Tibial nerve (tissue), 4 donors: Measurements from ENCODE around the gene RAB9B. TPM values are rescaled to one million over a fixed set of nuclear protein-coding genes. Genes with fewer than 3 reads are reported as not detected.

Experiments used
- DNase-seq, 2 donors: peaks; one replicate each; pipeline ENCODE4 v3.0.0-alpha.2; 2019; ENCODE audit warnings: low spot score in 2 of 2
- H3K27ac ChIP-seq, 4 donors: fragments of 200-600 bp; sonication (generic) in 3 of 4; one replicate each; pipeline ENCODE4 v1.5.1; 2017 to 2019; ENCODE audit warnings: mild to moderate bottlenecking in 1 of 4
- H3K27me3 ChIP-seq, 2 donors: fragments of 200-600 bp; sonication (generic) in 1 of 2; one replicate each; pipeline versions ENCODE4 v1.5.1 to v1.6.0; 2017 to 2019
- H3K36me3 ChIP-seq, 3 donors: fragments of 200-600 bp; sonication (generic); one replicate each; pipeline ENCODE4 v1.5.1; 2018 to 2019
- H3K4me1 ChIP-seq, 4 donors: fragments of 200-600 bp; sonication (generic) in 3 of 4; one replicate each; pipeline ENCODE4 v1.5.1; 2017 to 2019
- H3K4me3 ChIP-seq, 4 donors: fragments of 200-600 bp; sonication (generic) in 3 of 4; one replicate each; pipeline ENCODE4 v1.5.1; 2017 to 2019; ENCODE audit warnings: mild to moderate bottlenecking in 1 of 4, moderate library complexity in 1 of 4
- H3K9me3 ChIP-seq, 4 donors: fragments of 200-600 bp; sonication (generic) in 3 of 4; one replicate each; pipeline ENCODE4 v1.5.1; 2017 to 2019
- EP300 ChIP-seq, 2 donors: sonication (generic); formaldehyde crosslinking; IDR thresholded peaks; one replicate each; pipeline ENCODE4 v1.6.1; 2017; ENCODE audit warnings: antibody characterized with exemption in 2 of 2, mild to moderate bottlenecking in 1 of 2
- POLR2A ChIP-seq, 2 donors: fragments of 450-650 bp; IDR thresholded peaks; one replicate each; pipeline ENCODE4 v1.6.1; 2017; ENCODE audit warnings: antibody characterized with exemption in 2 of 2, mild to moderate bottlenecking in 2 of 2, moderate library complexity in 2 of 2
- WGBS, 2 donors: methylation state at CpG; one replicate each; pipeline ENCODE4 v1.1.5; 2018; 5-methylcytosine and 5-hydroxymethylcytosine counted together
- total RNA-seq, 4 donors: library from RNA; depleted of rRNA; stranded (reverse); fragments of >200 nt; gene quantifications; one replicate each; pipeline ENCODE4 v1.1.0, GENCODE V29; 2016
- TF ChIP-seq, protein P1 (sequence below), 5 experiments: fragments of 200-600 bp in 3 of 5; fragments of 450-650 bp in 2 of 5; sonication (generic) in 3 of 5; IDR thresholded peaks; one replicate each; pipeline ENCODE4 v1.5.1; 2016 to 2019; ENCODE audit warnings: antibody characterized with exemption in 5 of 5, mild to moderate bottlenecking in 3 of 5, moderate library complexity in 2 of 5

RAB9B gene
- total RNA-seq, 4 donors from 2014 or later, result 2.3 to 4.8 (median 3.0) TPM

DNA sequence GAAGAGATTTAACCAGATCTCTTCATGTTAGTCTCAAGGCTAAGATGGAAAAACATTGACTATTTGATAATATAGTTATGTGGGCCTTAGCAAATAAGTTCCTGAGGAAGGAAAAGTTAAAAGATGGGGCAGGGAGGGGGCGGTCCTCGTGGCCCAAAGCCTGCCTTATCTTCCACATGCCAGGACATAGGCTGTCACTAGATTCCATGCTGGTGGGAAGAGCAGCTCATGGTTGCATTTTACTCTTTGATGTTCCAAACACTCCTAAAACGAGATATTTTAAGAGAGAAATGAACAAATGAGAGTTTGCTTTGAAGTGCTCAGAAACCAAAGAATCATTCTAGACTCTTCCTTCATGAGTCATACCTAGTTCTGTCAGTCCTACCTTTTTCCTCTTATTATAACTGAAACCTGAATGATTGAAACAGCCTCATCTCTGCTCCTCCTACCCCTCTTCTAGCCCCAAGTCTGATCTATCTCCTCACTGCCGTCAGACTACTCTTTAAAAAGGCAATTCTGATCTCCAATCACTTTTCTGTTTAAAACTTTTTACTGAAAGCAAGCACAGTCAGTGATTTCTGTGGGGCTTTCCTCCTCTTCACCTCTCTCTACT is 25.1 kb downstream of the RAB9B start:
- no peak for DNase-seq
- WGBS, 2 donors, result 61 to 82% methylated on average over 4 of the region's 4 CpGs
- Histone ChIP-seq H3K4me1 (no peaks in the 10 kb centered on the region), H3K27ac (no peak overlapping the region), H3K27me3 (peaks cover 0 to 26% of the 10 kb centered on the region in 2 donors), H3K4me3 (no peak overlapping the region), H3K36me3 (no peaks in the 10 kb centered on the region), H3K9me3 (no peaks in the 10 kb centered on the region)
- TF ChIP-seq EP300 (IDR thresholded peaks at IDR 0.05), result no peak
- TF ChIP-seq POLR2A (IDR thresholded peaks at IDR 0.05), result no peak
- TF ChIP-seq, protein P1, sequence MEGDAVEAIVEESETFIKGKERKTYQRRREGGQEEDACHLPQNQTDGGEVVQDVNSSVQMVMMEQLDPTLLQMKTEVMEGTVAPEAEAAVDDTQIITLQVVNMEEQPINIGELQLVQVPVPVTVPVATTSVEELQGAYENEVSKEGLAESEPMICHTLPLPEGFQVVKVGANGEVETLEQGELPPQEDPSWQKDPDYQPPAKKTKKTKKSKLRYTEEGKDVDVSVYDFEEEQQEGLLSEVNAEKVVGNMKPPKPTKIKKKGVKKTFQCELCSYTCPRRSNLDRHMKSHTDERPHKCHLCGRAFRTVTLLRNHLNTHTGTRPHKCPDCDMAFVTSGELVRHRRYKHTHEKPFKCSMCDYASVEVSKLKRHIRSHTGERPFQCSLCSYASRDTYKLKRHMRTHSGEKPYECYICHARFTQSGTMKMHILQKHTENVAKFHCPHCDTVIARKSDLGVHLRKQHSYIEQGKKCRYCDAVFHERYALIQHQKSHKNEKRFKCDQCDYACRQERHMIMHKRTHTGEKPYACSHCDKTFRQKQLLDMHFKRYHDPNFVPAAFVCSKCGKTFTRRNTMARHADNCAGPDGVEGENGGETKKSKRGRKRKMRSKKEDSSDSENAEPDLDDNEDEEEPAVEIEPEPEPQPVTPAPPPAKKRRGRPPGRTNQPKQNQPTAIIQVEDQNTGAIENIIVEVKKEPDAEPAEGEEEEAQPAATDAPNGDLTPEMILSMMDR (IDR thresholded peaks at IDR 0.05), result no peak

DNA sequence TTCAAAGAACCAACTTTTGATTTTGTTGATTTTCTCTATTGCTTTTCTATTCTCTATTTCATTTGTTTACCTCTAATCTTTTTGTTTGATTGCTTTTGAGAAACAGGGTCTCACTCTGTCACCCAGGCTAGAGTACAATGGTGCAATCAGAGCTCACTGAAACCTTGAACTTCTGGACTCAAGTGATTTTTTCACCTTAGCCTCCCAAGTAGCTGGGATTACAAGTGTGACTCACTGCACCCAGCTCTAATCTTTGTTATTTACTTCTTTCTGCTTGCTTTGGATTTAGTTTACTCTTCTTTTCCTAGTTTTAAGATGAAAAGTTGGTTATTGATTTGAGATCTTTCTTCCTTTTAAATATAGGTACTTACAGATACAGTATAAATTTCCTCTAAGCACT is 26.2 kb downstream of the RAB9B start:
- TF ChIP-seq, protein P1 (IDR thresholded peaks at IDR 0.05), result no peak
- TF ChIP-seq POLR2A (IDR thresholded peaks at IDR 0.05) (no peak), EP300 (IDR thresholded peaks at IDR 0.05) (no peak)
- H3K36me3 ChIP-seq, result no peaks in the 10 kb centered on the region
- H3K9me3 ChIP-seq, result no peaks in the 10 kb centered on the region
- peaks cover 0 to 26% of the 10 kb centered on the region in 2 donors for H3K27me3 ChIP-seq
- DNase-seq, result no peak
- no peaks in the 10 kb centered on the region for H3K4me1 ChIP-seq
- H3K27ac ChIP-seq, result no peak overlapping the region
- H3K4me3 ChIP-seq, result no peak overlapping the region

DNA sequence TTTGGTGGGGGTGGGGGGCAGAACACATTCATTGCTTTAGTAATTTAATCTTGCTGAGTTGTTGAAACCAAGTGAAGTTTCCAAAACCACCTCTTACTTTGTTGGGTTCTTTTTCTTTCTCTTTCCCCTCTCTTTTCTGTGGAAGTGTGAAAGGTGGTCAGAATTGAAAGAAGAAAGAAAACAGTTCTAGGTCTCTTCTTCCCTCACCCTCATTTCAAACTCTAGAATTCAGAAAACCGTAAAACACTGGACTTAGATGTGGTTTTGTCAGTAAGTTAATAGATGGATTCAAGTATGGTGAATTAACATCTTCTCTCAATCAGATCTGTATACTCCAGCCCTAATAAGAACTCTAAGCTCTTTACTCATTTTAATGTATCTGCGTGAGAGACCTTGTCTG is 31.7 kb downstream of the RAB9B start:
- Histone ChIP-seq H3K9me3 (no peaks in the 10 kb centered on the region), H3K4me1 (no peaks in the 10 kb centered on the region), H3K4me3 (no peak overlapping the region), H3K36me3 (no peaks in the 10 kb centered on the region), H3K27ac (no peak overlapping the region), H3K27me3 (peaks cover 0 to 6% of the 10 kb centered on the region in 2 donors)
- WGBS, 2 donors, result 76 to 95% methylated on average over 2 of the region's 2 CpGs
- DNase-seq, result no peak
- TF ChIP-seq, protein P1 (IDR thresholded peaks at IDR 0.05), result no peak
- TF ChIP-seq EP300 (IDR thresholded peaks at IDR 0.05) (no peak), POLR2A (IDR thresholded peaks at IDR 0.05) (no peak)

DNA sequence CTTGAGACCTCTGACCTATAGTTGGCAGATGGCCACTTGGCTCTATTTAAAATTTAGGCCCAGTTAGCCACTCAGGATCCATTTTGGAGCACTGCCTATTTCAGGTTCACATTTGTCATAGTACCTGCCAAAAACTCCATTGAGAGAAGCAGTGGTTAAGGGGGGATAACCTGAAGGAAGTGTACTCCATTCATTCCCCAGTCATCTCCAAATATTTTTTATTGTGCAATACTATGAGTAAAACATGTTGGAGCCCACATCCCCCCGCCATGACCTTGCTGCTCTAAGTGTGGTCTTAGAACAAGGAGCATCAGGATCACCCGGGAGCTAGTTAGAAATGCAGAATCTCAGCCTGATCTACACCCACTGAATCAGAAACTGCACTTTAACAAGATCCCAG is 34.4 kb downstream of the RAB9B start:
- 68 to 87% methylated on average over 2 of the region's 2 CpGs for WGBS, 2 donors
- no peak for DNase-seq
- Histone ChIP-seq H3K27me3 (peaks cover 0 to 8% of the 10 kb centered on the region in 2 donors), H3K9me3 (no peaks in the 10 kb centered on the region), H3K27ac (no peak overlapping the region), H3K4me3 (no peak overlapping the region), H3K36me3 (no peaks in the 10 kb centered on the region), H3K4me1 (no peaks in the 10 kb centered on the region)
- no peak for TF ChIP-seq POLR2A (IDR thresholded peaks at IDR 0.05)
- TF ChIP-seq EP300 (IDR thresholded peaks at IDR 0.05), result no peak
- TF ChIP-seq, protein P1 (IDR thresholded peaks at IDR 0.05), result no peak

- H3K4me1 ChIP-seq, result no peaks in the 10 kb centered on the region
- H3K4me3 ChIP-seq, result no peak overlapping the region
- no peak for DNase-seq
- peaks cover 0 to 25% of the 10 kb centered on the region in 2 donors for H3K27me3 ChIP-seq
- peak in 1 of 2 donors; percentile 73 for TF ChIP-seq EP300 (IDR thresholded peaks at IDR 0.05)
- TF ChIP-seq, protein P1 (IDR thresholded peaks at IDR 0.05), result no peak
- H3K9me3 ChIP-seq, result no peaks in the 10 kb centered on the region
- peaks cover 0 to 6% (median 0%) of the 10 kb centered on the region in 3 donors for H3K36me3 ChIP-seq
- 36 to 40% methylated on average over 3 to 4 of the region's 4 CpGs for WGBS, 2 donors
- H3K27ac ChIP-seq, result peak overlapping the region in 3 of 4 donors; percentile 59 to 83 (median 83)
Measured at GRCh38 chrX:103794119-103794518, 37.9 kb downstream of the RAB9B start.
